OCI-LY3 (cell line): Measurements from ENCODE around the gene TMEM255B.

Source experiments
- EZH2phosphoT487 ChIP-seq: fragments of 200-600 bp; shearing (Covaris generic); IDR thresholded peaks from 2 replicates; pipeline ENCODE4 v1.6.1; 2018; ENCODE audit warnings: antibody characterized with exemption, mixed run types, low read depth
- TF ChIP-seq, protein P1 (sequence below): fragments of 200-600, 300-600 bp; sonication (generic); IDR thresholded peaks from 2 replicates; pipeline ENCODE4 v1.5.1; 2014; ENCODE audit warnings: antibody characterized with exemption, low read length, low read depth

DNA sequence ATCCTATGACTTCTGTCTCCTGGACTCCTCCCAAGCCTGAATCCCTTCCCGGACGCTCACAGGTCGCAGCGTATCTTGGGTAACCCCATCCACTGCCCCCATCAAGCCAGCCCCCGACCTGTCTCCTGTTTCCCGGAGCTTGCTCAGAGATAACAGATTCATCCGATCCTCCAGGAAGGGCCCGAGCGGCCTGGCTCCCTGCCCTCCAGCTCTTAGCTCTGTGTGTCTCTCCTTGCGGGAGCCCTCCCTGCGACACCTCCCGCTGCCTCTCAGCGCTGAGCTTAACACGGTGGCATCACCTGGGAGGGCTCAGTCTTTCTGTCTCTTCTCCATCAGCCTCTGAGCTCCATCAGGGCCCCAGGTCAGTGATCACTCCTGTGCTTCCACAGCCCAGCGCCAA, 4.3 kb upstream of the TMEM255B start:
- TF ChIP-seq, protein P1, sequence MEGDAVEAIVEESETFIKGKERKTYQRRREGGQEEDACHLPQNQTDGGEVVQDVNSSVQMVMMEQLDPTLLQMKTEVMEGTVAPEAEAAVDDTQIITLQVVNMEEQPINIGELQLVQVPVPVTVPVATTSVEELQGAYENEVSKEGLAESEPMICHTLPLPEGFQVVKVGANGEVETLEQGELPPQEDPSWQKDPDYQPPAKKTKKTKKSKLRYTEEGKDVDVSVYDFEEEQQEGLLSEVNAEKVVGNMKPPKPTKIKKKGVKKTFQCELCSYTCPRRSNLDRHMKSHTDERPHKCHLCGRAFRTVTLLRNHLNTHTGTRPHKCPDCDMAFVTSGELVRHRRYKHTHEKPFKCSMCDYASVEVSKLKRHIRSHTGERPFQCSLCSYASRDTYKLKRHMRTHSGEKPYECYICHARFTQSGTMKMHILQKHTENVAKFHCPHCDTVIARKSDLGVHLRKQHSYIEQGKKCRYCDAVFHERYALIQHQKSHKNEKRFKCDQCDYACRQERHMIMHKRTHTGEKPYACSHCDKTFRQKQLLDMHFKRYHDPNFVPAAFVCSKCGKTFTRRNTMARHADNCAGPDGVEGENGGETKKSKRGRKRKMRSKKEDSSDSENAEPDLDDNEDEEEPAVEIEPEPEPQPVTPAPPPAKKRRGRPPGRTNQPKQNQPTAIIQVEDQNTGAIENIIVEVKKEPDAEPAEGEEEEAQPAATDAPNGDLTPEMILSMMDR: no peak
- TF ChIP-seq EZH2phosphoT487: no peak
